HCT116 (cell line): Measurements from ENCODE around the gene KCNE4. TPM values are rescaled to one million over a fixed set of nuclear protein-coding genes. Genes with fewer than 3 reads are reported as not detected.

ENCODE experiments used
- ATAC-seq: fragments of 200-7000 bp; cut with Tn5 transposase; 2 replicates; pipeline ENCODE4 v1.9.1; 2020; ENCODE audit warnings: mild to moderate bottlenecking, moderate library complexity
- BruUV-seq: library from RNA; stranded (reverse); fragments of 400-500 nt; replicated peaks from 2 replicates; lab custom pipeline; 2021; lab: Mats Ljungman, UMichigan
- CTCF ChIA-PET: fragments of 300-600 bp; sonication (Branson Sonifier 250); formaldehyde crosslinking; loops from one replicate; lab custom pipeline; 2021; ENCODE audit warnings: antibody characterized with exemption; lab: Charles Lee
- POLR2A ChIA-PET: fragments of 300-600, 350-600 bp; sonication (Branson Sonifier 250); formaldehyde crosslinking; loops from one replicate; lab custom pipeline; 2021; ENCODE audit warnings: antibody characterized with exemption; lab: Charles Lee
- RAD21 ChIA-PET, 2 experiments: fragments of 300-600 bp; sonication (Branson Sonifier 250); formaldehyde crosslinking; loops; one replicate each; lab custom pipeline; 2023; ENCODE audit warnings: low total read pairs in 2 of 2; ENCODE audit not compliant: uncharacterized antibody in 2 of 2, unreplicated experiment in 2 of 2, low non-redundant PET in 1 of 2; lab: Charles Lee
- DNase-seq: peaks from one replicate; pipeline ENCODE4 v3.0.0-alpha.2; 2010; ENCODE audit warnings: low read depth, low spot score
- H2AFZ ChIP-seq: fragments of 200-600 bp; shearing (Covaris generic), sonication (generic); 2 replicates; pipeline ENCODE4 v1.6.1; 2017; ENCODE audit warnings: low read depth, mixed run types, mixed read lengths, antibody characterized with exemption, low read length; ENCODE audit not compliant: poor library complexity, severe bottlenecking
- H3K27ac ChIP-seq: 2 replicates; pipeline ENCODE4 v1.5.1; 2012; ENCODE audit warnings: low read depth, low read length
- H3K27me3 ChIP-seq: fragments of 200-600 bp; sonication (generic); 2 replicates; pipeline ENCODE4 v1.6.1; 2016; ENCODE audit warnings: mixed run types, low read length, mixed read lengths; ENCODE audit not compliant: insufficient read depth
- H3K36me3 ChIP-seq, 2 experiments: fragments of 200-500 bp in 1 of 2; fragments of 200-600 bp in 1 of 2; sonication (Bioruptor generic) in 1 of 2; sonication (generic) in 1 of 2; 2 replicates each; pipeline versions ENCODE4 v1.5.1 to v1.6.1; 2014 to 2016; ENCODE audit warnings: low read length in 2 of 2, inconsistent platforms in 1 of 2, mixed read lengths in 1 of 2, mixed run types in 1 of 2; ENCODE audit not compliant: insufficient read depth in 2 of 2, control insufficient read depth in 1 of 2
- H3K4me1 ChIP-seq, 2 experiments: fragments of 200-600 bp in 1 of 2; sonication (generic) in 1 of 2; 2 replicates each; pipeline versions ENCODE4 v1.5.1 to v1.6.1; 2012 to 2017; ENCODE audit warnings: low read length in 2 of 2, inconsistent platforms in 1 of 2, mild to moderate bottlenecking in 1 of 2, mixed read lengths in 1 of 2, mixed run types in 1 of 2, moderate library complexity in 1 of 2; ENCODE audit not compliant: insufficient read depth in 2 of 2, control insufficient read depth in 1 of 2
- H3K4me2 ChIP-seq: fragments of 200-600 bp; sonication (generic); 2 replicates; pipeline ENCODE4 v1.6.1; 2017; ENCODE audit warnings: mixed run types, low read length, mixed read lengths
- H3K4me3 ChIP-seq, 2 experiments: fragments of 200-600 bp in 1 of 2; sonication (generic) in 1 of 2; replicated peaks in 1 of 2; 2 replicates each; pipeline ENCODE4 v1.5.1; 2011 to 2016; ENCODE audit warnings: low read length in 2 of 2, control low read depth in 1 of 2, low read depth in 1 of 2, mild to moderate bottlenecking in 1 of 2, mixed read lengths in 1 of 2, mixed run types in 1 of 2
- H3K79me2 ChIP-seq: fragments of 200-600 bp; sonication (generic); 2 replicates; pipeline ENCODE4 v1.6.1; 2017; ENCODE audit warnings: mild to moderate bottlenecking, mixed run types, low read length, moderate library complexity, mixed read lengths; ENCODE audit not compliant: insufficient read depth
- H3K9ac ChIP-seq: fragments of 200-600 bp; sonication (generic); 2 replicates; pipeline ENCODE4 v1.6.1; 2016; ENCODE audit warnings: low read length, mixed read lengths
- H3K9me2 ChIP-seq: fragments of 200-600 bp; sonication (generic), shearing (Covaris generic); 2 replicates; pipeline ENCODE4 v1.6.1; 2017; ENCODE audit warnings: mixed run types, mild to moderate bottlenecking, moderate library complexity; ENCODE audit not compliant: insufficient read depth
- H3K9me3 ChIP-seq, 2 experiments: fragments of 200-500 bp in 1 of 2; fragments of 200-600 bp in 1 of 2; sonication (Bioruptor generic) in 1 of 2; sonication (generic) in 1 of 2; 2 replicates each; pipeline ENCODE4 v1.6.1; 2014 to 2017; ENCODE audit warnings: low read length in 2 of 2, mixed read lengths in 2 of 2, inconsistent platforms in 1 of 2, low read depth in 1 of 2, mild to moderate bottlenecking in 1 of 2, mixed run types in 1 of 2, moderate library complexity in 1 of 2; ENCODE audit not compliant: control insufficient read depth in 1 of 2, insufficient read depth in 1 of 2
- H4K20me1 ChIP-seq: fragments of 200-600 bp; sonication (generic), shearing (Covaris generic); 2 replicates; pipeline ENCODE4 v1.6.1; 2017; ENCODE audit warnings: mixed run types, mild to moderate bottlenecking, moderate library complexity; ENCODE audit not compliant: insufficient read depth
- CBX3 ChIP-seq: IDR thresholded peaks from 2 replicates; pipeline ENCODE4 v1.6.1; 2012; ENCODE audit warnings: low read depth
- ELF1 ChIP-seq: IDR thresholded peaks from 2 replicates; pipeline ENCODE4 v1.6.1; 2012; ENCODE audit warnings: low read depth, borderline replicate concordance
- EZH2phosphoT487 ChIP-seq: fragments of 200-600 bp; IDR thresholded peaks from 2 replicates; pipeline ENCODE4 v1.6.1; 2018; ENCODE audit warnings: antibody characterized with exemption, borderline replicate concordance
- MAX ChIP-seq: IDR thresholded peaks from 2 replicates; pipeline ENCODE4 v1.6.1; 2012
- POLR2A ChIP-seq: IDR thresholded peaks from 2 replicates; pipeline ENCODE4 v1.7.0; 2011; ENCODE audit warnings: borderline replicate concordance; ENCODE audit not compliant: insufficient read depth, insufficient read length; ENCODE audit errors: extremely low read depth
- POLR2AphosphoS5 ChIP-seq: IDR thresholded peaks from 2 replicates; pipeline ENCODE4 v1.6.1; 2011; ENCODE audit warnings: mild to moderate bottlenecking, low read depth, low read length, moderate library complexity
- SIN3A ChIP-seq: IDR thresholded peaks from 2 replicates; pipeline ENCODE4 v1.6.1; 2012; ENCODE audit warnings: low read depth
- TCF7L2 ChIP-seq: IDR thresholded peaks from 2 replicates; pipeline ENCODE4 v1.7.0; 2011; ENCODE audit warnings: borderline replicate concordance, inconsistent platforms; ENCODE audit not compliant: insufficient read depth, insufficient read length; ENCODE audit errors: extremely low read depth
- YY1 ChIP-seq: IDR thresholded peaks from 2 replicates; pipeline ENCODE4 v1.6.1; 2011; ENCODE audit warnings: low read length, low read depth, moderate library complexity, mild to moderate bottlenecking; ENCODE audit not compliant: insufficient replicate concordance; ENCODE audit errors: extremely low read depth
- ZFX ChIP-seq: fragments of 450-650 bp; IDR thresholded peaks from 2 replicates; pipeline ENCODE4 v1.6.1; 2017
- ZNF274 ChIP-seq: fragments of 200-500 bp; sonication (Bioruptor generic); IDR thresholded peaks from 2 replicates; pipeline ENCODE4 v1.6.1; 2014; ENCODE audit warnings: mild to moderate bottlenecking, low read depth, low read length, inconsistent platforms
- intact Hi-C: fragments of 100-400 bp; cut with micrococcal nuclease; formaldehyde crosslinking; loops from 2 replicates; pipeline ENCODE4 v1.10.0; 2022
- total RNA-seq: library from RNA; stranded (reverse); gene quantifications from one replicate; pipeline ENCODE4 v1.2.1, GENCODE V29; 2021; ENCODE audit not compliant: unreplicated experiment
- TF ChIP-seq, protein P1 (sequence below): IDR thresholded peaks from 2 replicates; pipeline ENCODE4 v1.6.1; 2012
- TF ChIP-seq, protein P2 (sequence below): IDR thresholded peaks from 2 replicates; pipeline ENCODE4 v1.6.1; 2011; ENCODE audit warnings: mild to moderate bottlenecking, low read length, moderate library complexity; ENCODE audit not compliant: insufficient replicate concordance; ENCODE audit errors: extremely low read depth

The KCNE4 gene
- total RNA-seq, 1 experiment from 2014 or later = not detected

GRCh38 chr2:223010641-223011040 lies 41.3 kb upstream of the KCNE4 start:
- Histone ChIP-seq H3K4me3 (no peak overlapping the region), H3K79me2 (no peaks in the 10 kb centered on the region), H3K9me2 (no peaks in the 10 kb centered on the region), H3K4me1 (no peaks in the 10 kb centered on the region), H3K9me3 (no peaks in the 10 kb centered on the region), H3K9ac (no peak overlapping the region), H2AFZ (no peak overlapping the region), H3K4me2 (no peak overlapping the region), H3K27me3 (no peaks in the 10 kb centered on the region), H3K36me3 (no peaks in the 10 kb centered on the region), H4K20me1 (no peaks in the 10 kb centered on the region), H3K27ac (no peak overlapping the region)
- ChIA-PET CTCF (no interaction called here), RAD21 (no interaction called here), POLR2A (no interaction called here)
- no peak for DNase-seq
- TF ChIP-seq POLR2AphosphoS5 (no peak), ZNF274 (no peak), ZFX (no peak), YY1 (no peak), TCF7L2 (no peak), ELF1 (no peak), EZH2phosphoT487 (no peak), CBX3 (no peak), MAX (no peak), POLR2A (no peak), SIN3A (no peak)
- TF ChIP-seq, protein P1, sequence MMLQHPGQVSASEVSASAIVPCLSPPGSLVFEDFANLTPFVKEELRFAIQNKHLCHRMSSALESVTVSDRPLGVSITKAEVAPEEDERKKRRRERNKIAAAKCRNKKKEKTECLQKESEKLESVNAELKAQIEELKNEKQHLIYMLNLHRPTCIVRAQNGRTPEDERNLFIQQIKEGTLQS = no peak
- TF ChIP-seq, protein P2, sequence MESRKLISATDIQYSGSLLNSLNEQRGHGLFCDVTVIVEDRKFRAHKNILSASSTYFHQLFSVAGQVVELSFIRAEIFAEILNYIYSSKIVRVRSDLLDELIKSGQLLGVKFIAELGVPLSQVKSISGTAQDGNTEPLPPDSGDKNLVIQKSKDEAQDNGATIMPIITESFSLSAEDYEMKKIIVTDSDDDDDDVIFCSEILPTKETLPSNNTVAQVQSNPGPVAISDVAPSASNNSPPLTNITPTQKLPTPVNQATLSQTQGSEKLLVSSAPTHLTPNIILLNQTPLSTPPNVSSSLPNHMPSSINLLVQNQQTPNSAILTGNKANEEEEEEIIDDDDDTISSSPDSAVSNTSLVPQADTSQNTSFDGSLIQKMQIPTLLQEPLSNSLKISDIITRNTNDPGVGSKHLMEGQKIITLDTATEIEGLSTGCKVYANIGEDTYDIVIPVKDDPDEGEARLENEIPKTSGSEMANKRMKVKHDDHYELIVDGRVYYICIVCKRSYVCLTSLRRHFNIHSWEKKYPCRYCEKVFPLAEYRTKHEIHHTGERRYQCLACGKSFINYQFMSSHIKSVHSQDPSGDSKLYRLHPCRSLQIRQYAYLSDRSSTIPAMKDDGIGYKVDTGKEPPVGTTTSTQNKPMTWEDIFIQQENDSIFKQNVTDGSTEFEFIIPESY = no peak
- BruUV-seq = no TSS peak
- intact Hi-C loops = no loop called here
- ATAC-seq = no peak
